HEK293T (cell line): ENCODE results near the gene EIF4G3.

Experiments used
- CTCF ChIA-PET: fragments of 350-600 bp; formaldehyde crosslinking; extraction: SDS; loops from one replicate; lab custom pipeline; 2021; ENCODE audit warnings: antibody characterized with exemption, inconsistent platforms; lab: Yijun Ruan, JAX
- POLR2A ChIA-PET: fragments of 350-600 bp; formaldehyde crosslinking; extraction: SDS; loops from one replicate; lab custom pipeline; 2020; ENCODE audit warnings: antibody characterized with exemption, inconsistent platforms; lab: Yijun Ruan, JAX
- DNase-seq: peaks from one replicate; pipeline ENCODE4 v3.0.0; 2012; ENCODE audit warnings: mixed read lengths; ENCODE audit errors: extremely low spot score
- ARNT ChIP-seq: fragments of 450-650 bp; IDR thresholded peaks from 2 replicates; pipeline ENCODE4 v1.6.1; 2017; ENCODE audit warnings: mild to moderate bottlenecking
- BHLHE40 ChIP-seq: fragments of 450-650 bp; IDR thresholded peaks from 2 replicates; pipeline ENCODE4 v1.6.1; 2016; ENCODE audit warnings: mild to moderate bottlenecking, moderate library complexity, borderline replicate concordance
- CTBP1 ChIP-seq: fragments of 450-650 bp; IDR thresholded peaks from 2 replicates; pipeline ENCODE4 v1.6.1; 2016; ENCODE audit warnings: borderline replicate concordance
- ELF4 ChIP-seq: fragments of 450-650 bp; IDR thresholded peaks from 2 replicates; pipeline ENCODE4 v1.6.1; 2017; ENCODE audit warnings: antibody characterized with exemption
- FOXA1 ChIP-seq: fragments of 450-650 bp; IDR thresholded peaks from 2 replicates; pipeline ENCODE4 v1.6.1; 2016; ENCODE audit warnings: mild to moderate bottlenecking
- FOXK2 ChIP-seq: fragments of 450-650 bp; IDR thresholded peaks from 2 replicates; pipeline ENCODE4 v1.6.1; 2016; ENCODE audit warnings: mild to moderate bottlenecking
- FOXM1 ChIP-seq: fragments of 450-650 bp; IDR thresholded peaks from 2 replicates; pipeline ENCODE4 v1.6.1; 2017; ENCODE audit warnings: mild to moderate bottlenecking, borderline replicate concordance
- HDGF ChIP-seq: fragments of 450-650 bp; IDR thresholded peaks from 2 replicates; pipeline ENCODE4 v1.6.1; 2017; ENCODE audit warnings: antibody characterized with exemption, borderline replicate concordance
- L3MBTL2 ChIP-seq: fragments of 450-650 bp; conservative IDR thresholded peaks from 2 replicates; pipeline ENCODE4 v1.6.1; 2016; ENCODE audit warnings: mild to moderate bottlenecking
- LEF1 ChIP-seq: fragments of 450-650 bp; IDR thresholded peaks from 2 replicates; pipeline ENCODE4 v1.6.1; 2017; ENCODE audit warnings: mild to moderate bottlenecking, borderline replicate concordance
- NFRKB ChIP-seq: fragments of 450-650 bp; IDR thresholded peaks from 2 replicates; pipeline ENCODE4 v1.6.1; 2016; ENCODE audit warnings: mild to moderate bottlenecking, moderate library complexity
- PKNOX1 ChIP-seq: fragments of 450-650 bp; IDR thresholded peaks from 2 replicates; pipeline ENCODE4 v1.6.1; 2016
- SP1 ChIP-seq: fragments of 450-650 bp; IDR thresholded peaks from 2 replicates; pipeline ENCODE4 v1.6.1; 2017
- SUZ12 ChIP-seq: fragments of 450-650 bp; IDR thresholded peaks from 2 replicates; pipeline ENCODE4 v1.6.1; 2016; ENCODE audit warnings: mild to moderate bottlenecking
- TARDBP ChIP-seq: fragments of 450-650 bp; IDR thresholded peaks from 2 replicates; pipeline ENCODE4 v1.6.1; 2016
- ZNF384 ChIP-seq: fragments of 450-650 bp; IDR thresholded peaks from 2 replicates; pipeline ENCODE4 v1.6.1; 2016

EIF4G3 gene

GRCh38 chr1:20974069-20974468 lies 202.6 kb downstream of the EIF4G3 start:
- TF ChIP-seq ZNF384 (no peak), BHLHE40 (no peak)
- DNase-seq = no peak
- POLR2A ChIA-PET = no interaction called here
- CTCF ChIA-PET = no interaction called here

GRCh38 chr1:20972855-20973254 lies 203.8 kb downstream of the EIF4G3 start:
- POLR2A ChIA-PET = no interaction called here
- CTCF ChIA-PET = no interaction called here
- no peak for DNase-seq
- TF ChIP-seq CTBP1 = no peak
- no peak for TF ChIP-seq BHLHE40
- no peak for TF ChIP-seq TARDBP

- ChIA-PET POLR2A (no interaction called here), CTCF (no interaction called here)
- no peak for DNase-seq
- TF ChIP-seq NFRKB (no peak), ZNF384 (no peak), FOXK2 (no peak), CTBP1 (no peak), LEF1 (no peak), FOXA1 (no peak), L3MBTL2 (no peak), ARNT (no peak), PKNOX1 (no peak), SP1 (no peak), FOXM1 (no peak), TARDBP (no peak), HDGF (no peak), BHLHE40 (no peak), SUZ12 (no peak), ELF4 (no peak)
Measured at GRCh38 chr1:20964540-20965484, 211.9 kb downstream of the EIF4G3 start.

- ChIA-PET CTCF (no interaction called here), POLR2A (no interaction called here)
- TF ChIP-seq CTBP1 = no peak
- TF ChIP-seq ELF4 = no peak
- TF ChIP-seq PKNOX1 = no peak
- TF ChIP-seq SUZ12 = no peak
- TF ChIP-seq FOXA1 = no peak
- TF ChIP-seq HDGF = no peak
- no peak for TF ChIP-seq SP1
- TF ChIP-seq ARNT = no peak
- no peak for DNase-seq
Measured at GRCh38 chr1:20962576-20963258, 214.0 kb downstream of the EIF4G3 start.

- TF ChIP-seq SP1 (no peak), FOXK2 (no peak), CTBP1 (no peak), ARNT (no peak), ZNF384 (no peak), SUZ12 (no peak), TARDBP (no peak), L3MBTL2 (no peak), PKNOX1 (no peak)
- ChIA-PET CTCF (no interaction called here), POLR2A (no interaction called here)
- no peak for DNase-seq
Measured at GRCh38 chr1:20958430-20958829, 218.3 kb downstream of the EIF4G3 start.

- TF ChIP-seq ELF4 = no peak
- TF ChIP-seq PKNOX1 = no peak
- TF ChIP-seq ARNT = no peak
- no peak for TF ChIP-seq SP1
- no peak for TF ChIP-seq ZNF384
- no peak for TF ChIP-seq HDGF
- no peak for TF ChIP-seq CTBP1
- TF ChIP-seq FOXM1 = no peak
- TF ChIP-seq LEF1 = no peak
- TF ChIP-seq NFRKB = no peak
- no peak for TF ChIP-seq BHLHE40
- TF ChIP-seq SUZ12 = no peak
- TF ChIP-seq FOXK2 = no peak
- no peak for TF ChIP-seq L3MBTL2
- TF ChIP-seq FOXA1 = no peak
- TF ChIP-seq TARDBP = no peak
- CTCF ChIA-PET = no interaction called here
- POLR2A ChIA-PET = no interaction called here
- DNase-seq = no peak
Measured at GRCh38 chr1:20956272-20956671, 220.4 kb downstream of the EIF4G3 start.
